Right lobe of liver (tissue), 6 donors: Measurements from ENCODE around the gene ANXA4. TPM values are rescaled to one million over a fixed set of nuclear protein-coding genes. Genes with fewer than 3 reads are reported as not detected.

Experiments
- ATAC-seq, 4 donors: fragments of 200-7000 bp; cut with Tn5 transposase; one replicate each; pipeline ENCODE4 v1.9.1; 2020; ENCODE audit warnings: mild to moderate bottlenecking in 4 of 4, moderate library complexity in 4 of 4
- DNase-seq, 3 donors: peaks; one replicate each; pipeline ENCODE4 v3.0.0-alpha.2; 2020
- H3K27ac ChIP-seq, 3 donors: fragments of 200-600 bp; one replicate each; pipeline ENCODE4 v1.8.0; 2022
- H3K27me3 ChIP-seq, 2 donors: fragments of 200-600 bp; one replicate each; pipeline ENCODE4 v1.8.0; 2022
- H3K36me3 ChIP-seq, 4 donors: fragments of 200-600 bp; sonication (generic) in 1 of 4; one replicate each; pipeline versions ENCODE4 v1.5.1 to v1.8.0; 2017 to 2022; ENCODE audit warnings: control low read depth in 1 of 4
- H3K4me1 ChIP-seq, 4 donors: fragments of 200-600 bp; sonication (generic) in 1 of 4; one replicate each; pipeline versions ENCODE4 v1.5.1 to v1.8.0; 2017 to 2022; ENCODE audit warnings: control low read depth in 1 of 4
- H3K4me3 ChIP-seq, 3 donors: fragments of 200-600 bp; one replicate each; pipeline ENCODE4 v1.8.0; 2022
- H3K9me3 ChIP-seq, 4 donors: fragments of 200-600 bp; sonication (generic) in 1 of 4; one replicate each; pipeline versions ENCODE4 v1.5.1 to v1.8.0; 2017 to 2022; ENCODE audit warnings: control low read depth in 1 of 4
- POLR2A ChIP-seq: fragments of 450-650 bp; IDR thresholded peaks from one replicate; pipeline ENCODE4 v1.6.1; 2017; ENCODE audit warnings: antibody characterized with exemption, mild to moderate bottlenecking
- WGBS: methylation state at CpG from one replicate; pipeline ENCODE4 v1.1.6; 2018; ENCODE audit warnings: low coverage, low lambda C conversion rate; ENCODE audit not compliant: insufficient coverage; ENCODE audit errors: missing lambda C conversion rate; 5-methylcytosine and 5-hydroxymethylcytosine counted together
- intact Hi-C, 2 donors: fragments of 100-400 bp; cut with DNase I; formaldehyde crosslinking; loops; one replicate each; pipeline versions ENCODE4 v1.11.2 to v1.14.1; 2022
- long read RNA-seq: library from polyadenylated mRNA; unstranded; transcript quantifications from one replicate; pipeline ENCODE4 v2.0.0, GENCODE V29; 2019
- total RNA-seq, 6 experiments: library from RNA; depleted of rRNA in 2 of 6; stranded (reverse); fragments of >200 nt in 2 of 6; fragmentation: NEBNext Ultra II Directional in 3 of 6; extraction: Animal tissue kit (Norgen Biotek cat#: 25700) in 3 of 6; gene quantifications; one replicate each; pipeline versions ENCODE4 v1.1.0 to v1.2.4, GENCODE V29; 2016 to 2023
- TF ChIP-seq, protein P1 (sequence below), 4 donors: fragments of 200-600 bp in 3 of 4; fragments of 450-650 bp in 1 of 4; IDR thresholded peaks; one replicate each; pipeline versions ENCODE4 v1.5.1 to v1.8.0; 2016 to 2022; ENCODE audit warnings: antibody characterized with exemption in 4 of 4, mild to moderate bottlenecking in 2 of 4
- donor health status: DM: no; HTN: yes; CAD: no.
- donor health status: DM: no; HTN: no; CAD: no.
- donor health status: DM: no; HTN: no; CAD: no.
- donor health status: DM: no; HTN: yes; CAD: no.
- donor health status: DM: no; HTN: yes; CAD: no.

Gene ANXA4
- 100 to 1,000 TPM in 3 of 6 experiments, 10 to 100 TPM in 3; 53.5 to 173 (median 92.1) TPM for total RNA-seq
- long read RNA-seq, transcript ANXA4-201 (13 exons, 2,799 nt) = major isoform, 44 of 53 reads
- long read RNA-seq, partial matches to known transcripts = 3 of 53 reads
- long read RNA-seq, other reads (novel, unspliced or antisense) = 5 of 53 reads

- ATAC-seq (peak; percentile 89 to 97 (median 92)), DNase-seq (peak; percentile 91 to 94 (median 94))
- no peaks in the 10 kb centered on the region for H3K9me3 ChIP-seq
- intact Hi-C loops = no loop called here
- H3K27me3 ChIP-seq = no peaks in the 10 kb centered on the region
- TF ChIP-seq, protein P1, sequence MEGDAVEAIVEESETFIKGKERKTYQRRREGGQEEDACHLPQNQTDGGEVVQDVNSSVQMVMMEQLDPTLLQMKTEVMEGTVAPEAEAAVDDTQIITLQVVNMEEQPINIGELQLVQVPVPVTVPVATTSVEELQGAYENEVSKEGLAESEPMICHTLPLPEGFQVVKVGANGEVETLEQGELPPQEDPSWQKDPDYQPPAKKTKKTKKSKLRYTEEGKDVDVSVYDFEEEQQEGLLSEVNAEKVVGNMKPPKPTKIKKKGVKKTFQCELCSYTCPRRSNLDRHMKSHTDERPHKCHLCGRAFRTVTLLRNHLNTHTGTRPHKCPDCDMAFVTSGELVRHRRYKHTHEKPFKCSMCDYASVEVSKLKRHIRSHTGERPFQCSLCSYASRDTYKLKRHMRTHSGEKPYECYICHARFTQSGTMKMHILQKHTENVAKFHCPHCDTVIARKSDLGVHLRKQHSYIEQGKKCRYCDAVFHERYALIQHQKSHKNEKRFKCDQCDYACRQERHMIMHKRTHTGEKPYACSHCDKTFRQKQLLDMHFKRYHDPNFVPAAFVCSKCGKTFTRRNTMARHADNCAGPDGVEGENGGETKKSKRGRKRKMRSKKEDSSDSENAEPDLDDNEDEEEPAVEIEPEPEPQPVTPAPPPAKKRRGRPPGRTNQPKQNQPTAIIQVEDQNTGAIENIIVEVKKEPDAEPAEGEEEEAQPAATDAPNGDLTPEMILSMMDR (IDR thresholded peaks at IDR 0.05) = no peak
- peak; percentile 91 for TF ChIP-seq POLR2A
- peak within 1 kb of the TSS; percentile 91 to 97 (median 96) for H3K27ac ChIP-seq
- H3K36me3 ChIP-seq = no peaks in the 10 kb centered on the region
- WGBS = no CpG with 5 or more reads among the region's 75 CpGs
- H3K4me1 ChIP-seq = peaks cover 0 to 16% (median 3%) of the 10 kb centered on the region in 4 donors
- H3K4me3 ChIP-seq = peak within 1 kb of the TSS; percentile 64 to 100 (median 99)
Observed at GRCh38 chr2:69741575-69742321, at the start of gene ANXA4. Gene ANXA4 (plus strand): TSS chr2:69742134. CDS start chr2:69781566, 39,432 bp downstream.

DNA sequence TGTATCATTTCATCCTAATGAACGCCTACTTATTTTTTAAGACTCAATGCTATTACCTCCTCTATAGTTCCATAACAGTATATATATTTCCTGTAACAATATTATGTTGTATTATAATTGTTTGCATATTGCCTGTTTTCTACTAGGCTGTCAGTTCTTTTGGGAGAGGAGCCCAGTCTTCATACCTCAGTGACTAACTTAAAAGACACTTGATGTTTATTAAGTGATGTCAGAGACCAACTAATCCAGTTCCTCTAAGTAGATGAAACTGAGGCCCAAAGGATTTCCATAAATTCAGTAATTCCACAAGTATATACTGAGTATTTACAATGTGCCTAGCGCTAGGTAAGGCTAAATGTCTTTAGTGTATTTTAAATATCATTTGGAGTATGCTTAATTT lies 49.5 kb upstream of the ANXA4 start:
- Histone ChIP-seq H3K9me3 (no peaks in the 10 kb centered on the region), H3K27ac (no peak overlapping the region), H3K36me3 (no peaks in the 10 kb centered on the region), H3K27me3 (no peaks in the 10 kb centered on the region), H3K4me3 (no peak overlapping the region), H3K4me1 (peaks cover 0 to 13% (median 0%) of the 10 kb centered on the region in 4 donors)
- intact Hi-C loops = no loop called here
- WGBS = 90% methylated on average over 2 of the region's 2 CpGs
- ATAC-seq (no peak), DNase-seq (no peak)
- TF ChIP-seq, protein P1 (IDR thresholded peaks at IDR 0.05) = no peak
- no peak for TF ChIP-seq POLR2A

- 74% methylated on average over 4 of the region's 4 CpGs for WGBS
- no peak for TF ChIP-seq POLR2A
- TF ChIP-seq, protein P1 (IDR thresholded peaks at IDR 0.05) = no peak
Observed at GRCh38 chr2:69693059-69693774, 48.7 kb upstream of the ANXA4 start.

DNA sequence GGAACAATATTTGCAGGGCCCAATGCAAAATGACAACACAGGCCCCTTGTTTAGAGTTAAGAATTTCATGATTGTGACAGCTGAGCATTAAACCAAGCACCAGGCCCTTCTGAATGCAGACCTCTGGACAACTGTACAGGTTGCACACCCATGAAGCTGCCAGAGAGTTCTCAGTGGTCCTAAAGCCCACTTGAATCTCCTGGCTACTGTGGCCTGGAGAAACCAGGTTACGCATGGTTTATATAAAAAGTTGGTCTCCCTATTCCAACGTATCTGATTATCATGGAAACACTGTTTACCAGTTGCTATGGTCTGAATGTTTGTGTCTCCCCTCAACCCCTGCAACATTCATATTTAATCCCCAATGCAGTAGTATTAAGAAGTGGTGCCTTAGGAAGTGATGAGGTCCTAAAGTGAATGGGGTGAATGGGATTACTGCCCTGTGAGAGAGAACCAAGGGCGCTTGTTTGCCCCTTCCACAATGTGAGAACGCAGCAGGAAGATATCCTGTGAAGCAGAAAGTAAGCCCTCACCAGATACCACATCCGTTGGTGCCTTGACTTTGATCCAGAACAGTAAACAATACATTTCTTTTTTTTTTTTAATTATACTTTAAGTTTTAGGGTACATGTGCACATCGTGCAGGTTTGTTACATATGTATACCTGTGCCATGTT lies 48.0 kb upstream of the ANXA4 start:
- peaks cover 0 to 13% (median 0%) of the 10 kb centered on the region in 4 donors for H3K4me1 ChIP-seq
- ATAC-seq = no peak
- H3K27me3 ChIP-seq = no peaks in the 10 kb centered on the region
- intact Hi-C loops = no loop called here
- no peak overlapping the region for H3K27ac ChIP-seq
- no peaks in the 10 kb centered on the region for H3K9me3 ChIP-seq
- 55% methylated on average over 6 of the region's 6 CpGs for WGBS
- no peak for TF ChIP-seq POLR2A
- TF ChIP-seq, protein P1 (IDR thresholded peaks at IDR 0.05) = no peak
- H3K36me3 ChIP-seq = no peaks in the 10 kb centered on the region
- no peak for DNase-seq
- H3K4me3 ChIP-seq = no peak overlapping the region

More at GRCh38 chr2:69693059-69693774, 48.7 kb upstream of the ANXA4 start:
- H3K4me3 ChIP-seq = no peak overlapping the region
- no peaks in the 10 kb centered on the region for H3K9me3 ChIP-seq
- H3K27me3 ChIP-seq = no peaks in the 10 kb centered on the region
- peaks cover 0 to 13% (median 0%) of the 10 kb centered on the region in 4 donors for H3K4me1 ChIP-seq
- intact Hi-C loops = no loop called here
- H3K36me3 ChIP-seq = no peaks in the 10 kb centered on the region
- DNase-seq = no peak
- no peak overlapping the region for H3K27ac ChIP-seq
- ATAC-seq = peak in 3 of 4 donors; percentile 27 to 48 (median 38)
